ENCODE results near the gene SLC10A4.

The SLC10A4 gene

GRCh38 chr4:48490012-48490679, 7.0 kb downstream of the SLC10A4 start, which contains the start of gene ZAR1:
ZAR1 (plus strand) TSS chr4:48490252; CDS start chr4:48490292, 40 bp downstream.
- no peak for DNase-seq

- DNase-seq, result no peak
Observed at GRCh38 chr4:48490680-48491513, 7.8 kb downstream of the SLC10A4 start.

- no peak for DNase-seq
Observed at GRCh38 chr4:48491514-48492176, 8.5 kb downstream of the SLC10A4 start.

GRCh38 chr4:48493452-48494100, 10.4 kb downstream of the SLC10A4 start:
- no peak for DNase-seq

GRCh38 chr4:48495941-48496340, 12.8 kb downstream of the SLC10A4 start:
- no peak for DNase-seq

- no peak for DNase-seq
Observed at GRCh38 chr4:48498895-48499294, 15.8 kb downstream of the SLC10A4 start.

- DNase-seq, result no peak
Observed at GRCh38 chr4:48499551-48500066, 16.5 kb downstream of the SLC10A4 start.

- DNase-seq, result no peak
Observed at GRCh38 chr4:48503233-48504025, 20.3 kb downstream of the SLC10A4 start.

GRCh38 chr4:48504026-48504330, 20.8 kb downstream of the SLC10A4 start:
- DNase-seq, result no peak

- no peak for DNase-seq
Observed at GRCh38 chr4:48504352-48504751, 21.2 kb downstream of the SLC10A4 start.

- no peak for DNase-seq
Observed at GRCh38 chr4:48506716-48507115, 23.6 kb downstream of the SLC10A4 start.

GRCh38 chr4:48509543-48509942, 26.4 kb downstream of the SLC10A4 start:
- no peak for DNase-seq

- DNase-seq, result no peak
Observed at GRCh38 chr4:48518143-48518542, 35.0 kb downstream of the SLC10A4 start.

- DNase-seq, result no peak
Observed at GRCh38 chr4:48526406-48526805, 43.3 kb downstream of the SLC10A4 start.

- DNase-seq, result no peak
Observed at GRCh38 chr4:48538358-48538757, 55.2 kb downstream of the SLC10A4 start.

All from KG1 (cell line).